ENCODE results near the gene ERGIC1. TPM values are rescaled to one million over a fixed set of nuclear protein-coding genes. Genes with fewer than 3 reads are reported as not detected.

Gene ERGIC1
- total and polyA plus RNA-seq, 2 of the 13 experiments (the other 11 are each of a cell fraction or from before 2014, with no cell fraction given), result 78.5 to 184 TPM

GRCh38 chr5:172852490-172853354 is 18.7 kb downstream of the ERGIC1 start (continued):
- TF ChIP-seq MAX (IDR thresholded peaks at IDR 0.05), result no peak
- TF ChIP-seq ZNF331 (CRISPR knock-in tag; IDR thresholded peaks at IDR 0.05), result peak; percentile 86
- peak; percentile 98 for TF ChIP-seq THRA (CRISPR knock-in tag; IDR thresholded peaks at IDR 0.05; ENCODE audit: borderline replicate concordance)
- TF ChIP-seq ZBTB38 (CRISPR knock-in tag; IDR thresholded peaks at IDR 0.05), result peak; percentile 96
- peak; percentile 88; the same call in 1 of the 2 replicates for TF ChIP-seq ZNF501 (CRISPR knock-in tag; IDR thresholded peaks at IDR 0.05)
- TF ChIP-seq ZNF317 (CRISPR knock-in tag; IDR thresholded peaks at IDR 0.05), result peak; percentile 66; the same call in 1 of the 2 replicates
- TF ChIP-seq ATF1 (CRISPR knock-in tag; IDR thresholded peaks at IDR 0.05), result peak; percentile 40; the same call in 1 of the 2 replicates
- peak; percentile 67; the same call in 1 of the 2 replicates for TF ChIP-seq PITX1 (CRISPR knock-in tag; IDR thresholded peaks at IDR 0.05)
- no peak for TF ChIP-seq ZNF44 (CRISPR knock-in tag; IDR thresholded peaks at IDR 0.05)
- no peak for TF ChIP-seq ZUFSP (CRISPR knock-in tag; IDR thresholded peaks at IDR 0.05; ENCODE audit: borderline replicate concordance)
- peak; percentile 52; the same call in 1 of the 2 replicates for TF ChIP-seq ZNF263 (CRISPR knock-in tag; IDR thresholded peaks at IDR 0.05)
- TF ChIP-seq FOXK1 (CRISPR knock-in tag; IDR thresholded peaks at IDR 0.05; ENCODE audit: borderline replicate concordance, low read depth), result peak; percentile 82; the same call in 1 of the 2 replicates
- peak; percentile 81; the same call in 1 of the 2 replicates for TF ChIP-seq ZZZ3 (CRISPR knock-in tag; IDR thresholded peaks at IDR 0.05; ENCODE audit: borderline replicate concordance)
- TF ChIP-seq PAX8 (CRISPR knock-in tag; IDR thresholded peaks at IDR 0.05; ENCODE audit: borderline replicate concordance), result no peak
- TF ChIP-seq TAF1 (CRISPR knock-in tag; IDR thresholded peaks at IDR 0.05), result no peak
- no peak for TF ChIP-seq ZBTB1 (CRISPR knock-in tag; IDR thresholded peaks at IDR 0.05; ENCODE audit: borderline replicate concordance)
- no peak for TF ChIP-seq CHCHD3 (CRISPR knock-in tag; IDR thresholded peaks at IDR 0.05)
- TF ChIP-seq HOXA5 (CRISPR knock-in tag; IDR thresholded peaks at IDR 0.05), result peak; percentile 75
- peak; percentile 97 for TF ChIP-seq ZNF816 (CRISPR knock-in tag; IDR thresholded peaks at IDR 0.05; ENCODE audit: borderline replicate concordance)
- TF ChIP-seq ZNF101 (CRISPR knock-in tag; IDR thresholded peaks at IDR 0.05; ENCODE audit: borderline replicate concordance, low read depth), result 0 out of 2 replicates have a peak, but pooled peaks have one; percentile 80
- TF ChIP-seq U2AF2 (IDR thresholded peaks at IDR 0.05; ENCODE audit: low read depth, low read length), result no peak
- TF ChIP-seq KLF6 (CRISPR knock-in tag; IDR thresholded peaks at IDR 0.05), result peak; percentile 82; the same call in 1 of the 2 replicates
- no peak for TF ChIP-seq ZMAT5 (CRISPR knock-in tag; IDR thresholded peaks at IDR 0.05; ENCODE audit: borderline replicate concordance, low read depth)
- TF ChIP-seq CEBPB (IDR thresholded peaks at IDR 0.05; ENCODE audit: borderline replicate concordance, low read depth, low read length), result peak; percentile 73
- TF ChIP-seq YEATS4 (CRISPR knock-in tag; IDR thresholded peaks at IDR 0.05; ENCODE audit: borderline replicate concordance), result peak; percentile 53; the same call in 1 of the 2 replicates
- 0 out of 2 replicates have a peak, but pooled peaks have one; percentile 16 for TF ChIP-seq NRL (CRISPR knock-in tag; IDR thresholded peaks at IDR 0.05; ENCODE audit: borderline replicate concordance)
- peak; percentile 72; the same call in 1 of the 2 replicates for TF ChIP-seq ZSCAN25 (CRISPR knock-in tag; IDR thresholded peaks at IDR 0.05)
